SK-N-SH treated with all-trans-retinoic acid at 6 μM for 48 hours (cell line): ENCODE measurements around the gene RIN3.

Source experiments
- ARNTL ChIP-seq: fragments of 450-650 bp; formaldehyde crosslinking; IDR thresholded peaks from 2 replicates; pipeline ENCODE4 v1.5.0; 2020; ENCODE audit warnings: low read depth, mild to moderate bottlenecking, moderate library complexity, borderline replicate concordance
- CSDC2 ChIP-seq: fragments of 250-450 bp; sonication (Bioruptor Pico); IDR thresholded peaks from 2 replicates; pipeline ENCODE4 v1.5.0; 2020; ENCODE audit warnings: mild to moderate bottlenecking, moderate library complexity
- CSRNP3 ChIP-seq: fragments of 250-450 bp; sonication (Bioruptor Pico); IDR thresholded peaks from 2 replicates; pipeline ENCODE4 v1.5.1; 2021; ENCODE audit warnings: mild to moderate bottlenecking, moderate library complexity
- GLIS3 ChIP-seq: fragments of 250-450 bp; sonication (Bioruptor Pico); IDR thresholded peaks from 2 replicates; pipeline ENCODE4 v1.5.0; 2020; ENCODE audit warnings: mild to moderate bottlenecking, moderate library complexity
- ISL1 ChIP-seq: fragments of 250-450 bp; sonication (Bioruptor Pico); IDR thresholded peaks from 2 replicates; pipeline ENCODE4 v2.1.2; 2022; ENCODE audit warnings: mild to moderate bottlenecking, moderate library complexity
- PATZ1 ChIP-seq: fragments of 250-450 bp; sonication (Bioruptor Pico); IDR thresholded peaks from 2 replicates; pipeline ENCODE4 v1.8.0; 2020; ENCODE audit warnings: mild to moderate bottlenecking, moderate library complexity, borderline replicate concordance
- POU6F1 ChIP-seq: fragments of 250-450 bp; sonication (Bioruptor Pico); IDR thresholded peaks from 2 replicates; pipeline ENCODE4 v1.8.0; 2021; ENCODE audit warnings: low read depth, mild to moderate bottlenecking, moderate library complexity, borderline replicate concordance
- RARB ChIP-seq: fragments of 250-450 bp; sonication (Bioruptor Pico); IDR thresholded peaks from 2 replicates; pipeline ENCODE4 v1.8.0; 2021; ENCODE audit warnings: mild to moderate bottlenecking, moderate library complexity
- ZFP3 ChIP-seq: fragments of 250-450 bp; sonication (Bioruptor Pico); IDR thresholded peaks from 2 replicates; pipeline ENCODE4 v1.5.0; 2020; ENCODE audit warnings: mild to moderate bottlenecking, moderate library complexity
- ZFP30 ChIP-seq: fragments of 450-650 bp; formaldehyde crosslinking; IDR thresholded peaks from 2 replicates; pipeline ENCODE4 v1.5.0; 2022; ENCODE audit warnings: mild to moderate bottlenecking, moderate library complexity
- ZNF565 ChIP-seq: fragments of 450-650 bp; formaldehyde crosslinking; conservative IDR thresholded peaks from 2 replicates; pipeline ENCODE4 v1.5.0; 2020; ENCODE audit warnings: low read depth, mild to moderate bottlenecking, moderate library complexity
- ZNF70 ChIP-seq: fragments of 450-650 bp; formaldehyde crosslinking; IDR thresholded peaks from 2 replicates; pipeline ENCODE4 v1.5.0; 2020; ENCODE audit warnings: mild to moderate bottlenecking, moderate library complexity

- TF ChIP-seq POU6F1 (CRISPR knock-in tag), result no peak
- no peak for TF ChIP-seq ZFP3 (CRISPR knock-in tag)
- no peak for TF ChIP-seq PATZ1 (CRISPR knock-in tag)
- no peak for TF ChIP-seq CSRNP3 (CRISPR knock-in tag)
- TF ChIP-seq RARB (CRISPR knock-in tag), result no peak
- no peak for TF ChIP-seq ZFP30
- TF ChIP-seq CSDC2, result no peak
- no peak for TF ChIP-seq ZNF565
- TF ChIP-seq ISL1 (CRISPR knock-in tag), result no peak
- no peak for TF ChIP-seq ARNTL (CRISPR knock-in tag)
- TF ChIP-seq ZNF70 (CRISPR knock-in tag), result no peak
- TF ChIP-seq GLIS3, result no peak
Measured at GRCh38 chr14:92644171-92644969, 130.8 kb downstream of the RIN3 start.
